Measurements from ENCODE around the gene PICK1.

DNA sequence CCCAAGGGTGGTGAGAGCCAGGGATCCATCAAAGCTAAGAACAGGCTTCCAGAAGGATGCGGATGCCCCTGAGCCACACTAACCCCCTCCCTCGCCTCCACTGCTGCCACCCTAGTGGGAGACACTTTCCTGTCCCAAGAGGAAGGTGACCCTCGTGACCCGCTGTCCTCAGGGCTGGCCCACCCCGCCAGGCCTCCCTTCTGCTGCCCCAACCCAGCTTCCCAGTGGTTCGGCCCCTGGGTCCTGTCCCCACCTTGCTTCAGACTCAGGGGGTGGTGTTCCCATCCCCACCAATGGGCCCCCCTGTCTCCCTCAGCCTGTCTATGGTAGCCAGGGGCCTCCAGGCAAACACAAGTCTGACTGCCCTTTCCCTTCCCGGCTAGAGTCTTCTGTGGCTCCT is 6.5 kb upstream of the PICK1 start:
- TF ChIP-seq CTCF (IDR thresholded peaks at IDR 0.05) (no peak), POLR2A (IDR thresholded peaks at IDR 0.05) (no peak)
